PC-3 (cell line): Measurements from ENCODE around the gene EMD. TPM values are rescaled to one million over a fixed set of nuclear protein-coding genes. Genes with fewer than 3 reads are reported as not detected.
A peak's percentile ranks its signal among the peaks of the same experiment; 100 is the strongest.

Experiments used
- ATAC-seq: fragments of 200-7000 bp; cut with Tn5 transposase; 2 replicates; pipeline ENCODE4 v1.9.1; 2020; ENCODE audit warnings: mild to moderate bottlenecking, moderate library complexity
- Bru-seq: library from RNA; stranded (reverse); fragments of 400-500 nt; gene quantifications from one replicate; lab custom pipeline; 2021; lab: Mats Ljungman, UMichigan
- BruChase-seq, 2 experiments: library from RNA; stranded (reverse); fragments of 400-500 nt; gene quantifications; one replicate each; lab custom pipeline; 2021; lab: Mats Ljungman, UMichigan
- BruUV-seq: library from RNA; stranded (reverse); fragments of 400-500 nt; replicated peaks from 2 replicates; lab custom pipeline; 2021; lab: Mats Ljungman, UMichigan
- CTCF ChIA-PET: fragments of 300-600 bp; sonication (Branson Sonifier 250); formaldehyde crosslinking; loops from one replicate; lab custom pipeline; 2022; ENCODE audit warnings: antibody characterized with exemption; lab: Charles Lee
- POLR2A ChIA-PET: fragments of 300-600 bp; sonication (Branson Sonifier 250); formaldehyde crosslinking; loops from one replicate; lab custom pipeline; 2022; ENCODE audit warnings: antibody characterized with exemption; ENCODE audit not compliant: unreplicated experiment; lab: Charles Lee
- DNase-seq: peaks from one replicate; pipeline ENCODE4 v3.0.0-alpha.2; 2015
- H2AFZ ChIP-seq: fragments of 300-600 bp; sonication (generic); 2 replicates; pipeline ENCODE4 v1.6.0; 2016; ENCODE audit warnings: antibody characterized with exemption, low read length
- H3F3A ChIP-seq: fragments of 300-600 bp; sonication (generic); one replicate; pipeline ENCODE4 v1.6.0; 2017; ENCODE audit warnings: antibody characterized with exemption, low read length, control low read depth, mild to moderate bottlenecking; ENCODE audit not compliant: unreplicated experiment
- H3K27ac ChIP-seq: fragments of 300-600 bp; sonication (generic); 2 replicates; pipeline ENCODE4 v1.5.1; 2016; ENCODE audit warnings: mild to moderate bottlenecking, low read length
- H3K27me3 ChIP-seq: fragments of 300-600 bp; sonication (generic); 2 replicates; pipeline ENCODE4 v1.6.1; 2016; ENCODE audit warnings: low read length, mixed read lengths
- H3K36me3 ChIP-seq: fragments of 300-600 bp; sonication (generic); 2 replicates; pipeline ENCODE4 v1.6.1; 2016; ENCODE audit warnings: low read depth, mixed run types, low read length, mixed read lengths
- H3K4me1 ChIP-seq: fragments of 300-600 bp; sonication (generic); 2 replicates; pipeline ENCODE4 v1.5.1; 2016; ENCODE audit warnings: low read length; ENCODE audit not compliant: insufficient read depth
- H3K4me2 ChIP-seq: fragments of 300-600 bp; sonication (generic); 2 replicates; pipeline ENCODE4 v1.6.0; 2016; ENCODE audit warnings: low read length
- H3K4me3 ChIP-seq: fragments of 300-600 bp; sonication (generic); 2 replicates; pipeline ENCODE4 v1.5.1; 2016; ENCODE audit warnings: mild to moderate bottlenecking, low read length, mixed read lengths
- H3K79me2 ChIP-seq: fragments of 300-600 bp; sonication (generic); 2 replicates; pipeline ENCODE4 v1.6.1; 2017; ENCODE audit warnings: low read length, mixed read lengths
- H3K9ac ChIP-seq: fragments of 300-600 bp; sonication (generic); 2 replicates; pipeline ENCODE4 v1.6.0; 2016; ENCODE audit warnings: mild to moderate bottlenecking, low read length
- H3K9me2 ChIP-seq: fragments of 300-600 bp; sonication (generic); replicated peaks from 2 replicates; pipeline ENCODE4 v1.6.1; 2016; ENCODE audit warnings: mixed run types, low read length, mixed read lengths
- H3K9me3 ChIP-seq: fragments of 300-600 bp; sonication (generic); 2 replicates; pipeline ENCODE4 v1.6.1; 2016; ENCODE audit warnings: low read length, mixed read lengths
- H4K20me1 ChIP-seq: fragments of 300-600 bp; sonication (generic); 2 replicates; pipeline ENCODE4 v1.6.1; 2016; ENCODE audit warnings: low read length, mixed read lengths
- CTCF ChIP-seq: fragments of 300-600 bp; sonication (generic); conservative IDR thresholded peaks from 2 replicates; pipeline ENCODE4 v1.5.1; 2017; ENCODE audit warnings: antibody characterized with exemption, low read depth, mild to moderate bottlenecking, low read length
- EZH2 ChIP-seq: fragments of 300-600 bp; sonication (generic); IDR thresholded peaks from one replicate; pipeline ENCODE4 v1.6.1; 2017; ENCODE audit warnings: antibody characterized with exemption, mild to moderate bottlenecking, low read length; ENCODE audit not compliant: unreplicated experiment
- EZH2phosphoT487 ChIP-seq: fragments of 300-600 bp; sonication (generic); IDR thresholded peaks from 2 replicates; pipeline ENCODE4 v1.6.1; 2018; ENCODE audit warnings: mild to moderate bottlenecking, antibody characterized with exemption, low read length, borderline replicate concordance
- intact Hi-C: fragments of 100-400 bp; cut with micrococcal nuclease; formaldehyde crosslinking; loops from 2 replicates; pipeline ENCODE4 v1.9.0; 2023
- long read RNA-seq: library from polyadenylated mRNA; unstranded; transcript quantifications from one replicate; pipeline ENCODE4 v2.0.0, GENCODE V29; 2021; ENCODE audit not compliant: unreplicated experiment
- total RNA-seq: library from RNA; depleted of rRNA; stranded (reverse); fragments of >200 nt; gene quantifications from 2 replicates; pipeline ENCODE4 v1.2.3, GENCODE V29; 2014; rRNA removed

EMD gene
- total RNA-seq (46.8 and 49.0 TPM in 2 replicates), Bru-seq, nascent RNA (percentile 83 among the genes with signal in this experiment), BruChase-seq, experiment 1, labeled RNA remaining after a 6-hour chase (percentile 95 among the genes with signal in this experiment), BruChase-seq, experiment 2, labeled RNA remaining after a 2-hour chase (percentile 90 among the genes with signal in this experiment)
- long read RNA-seq, transcript EMD-202 (6 exons, 1,379 nt) = major isoform, 40 of 56 reads
- long read RNA-seq, partial matches to known transcripts = 0 of 56 reads
- long read RNA-seq, other reads (novel, unspliced or antisense) = 15 of 56 reads

GRCh38 chrX:154378799-154379568, at the start of gene EMD:
TSS of gene EMD (plus strand) at chrX:154379295. CDS start at chrX:154379485, 190 bp downstream.
- peak; percentile 57; the same call in 1 of the 2 replicates for TF ChIP-seq EZH2phosphoT487
- no peak for TF ChIP-seq CTCF
- TF ChIP-seq EZH2 = no peak
- POLR2A ChIA-PET = interaction anchor here (0.5 to 0.7 kb wide), 4 partner anchors 10 to 74 kb away, joined by 3 to 13 read pairs (median 6); no protein-coding TSS in a partner anchor
- Histone ChIP-seq H3K4me3 (peak within 1 kb of the TSS; percentile 95), H3K9ac (peak within 1 kb of the TSS; percentile 98), H3K4me2 (peak within 1 kb of the TSS; percentile 98), H3F3A (no peaks in the 10 kb centered on the region), H3K36me3 (no peaks in the 10 kb centered on the region; the same call in 1 of the 2 replicates), H3K9me2 (no peaks in the 10 kb centered on the region), H3K79me2 (peaks cover 42% of the 10 kb centered on the region), H3K4me1 (peaks cover 21% of the 10 kb centered on the region), H3K27me3 (no peaks in the 10 kb centered on the region), H3K9me3 (no peaks in the 10 kb centered on the region), H3K27ac (peak within 1 kb of the TSS; percentile 82), H4K20me1 (peaks cover 5% of the 10 kb centered on the region; the same call in 1 of the 2 replicates), H2AFZ (peak within 1 kb of the TSS; percentile 74)
- DNase-seq (peak; percentile 98), ATAC-seq (peak; percentile 78)
- no TSS peak for BruUV-seq
- CTCF ChIA-PET = no interaction called here
- intact Hi-C loops = loop anchor here (10.0 kb wide), 1 partner anchor 404 kb away; the partner anchor contains the start of genes HCFC1 and TMEM187

- H3K4me2 ChIP-seq = no peak overlapping the region
- H2AFZ ChIP-seq = no peak overlapping the region
- intact Hi-C loops = no loop called here
- H3K4me3 ChIP-seq = no peak overlapping the region
- TF ChIP-seq EZH2phosphoT487 = no peak
- TF ChIP-seq CTCF = no peak
- no peak for TF ChIP-seq EZH2
- ChIA-PET POLR2A (no interaction called here), CTCF (no interaction called here)
- H3F3A ChIP-seq = no peaks in the 10 kb centered on the region
- no peaks in the 10 kb centered on the region for H3K36me3 ChIP-seq
- BruUV-seq = no TSS peak
- H4K20me1 ChIP-seq = no peaks in the 10 kb centered on the region
- H3K4me1 ChIP-seq = no peaks in the 10 kb centered on the region
- H3K27me3 ChIP-seq = no peaks in the 10 kb centered on the region
- no peaks in the 10 kb centered on the region for H3K9me3 ChIP-seq
- no peaks in the 10 kb centered on the region for H3K9me2 ChIP-seq
- ATAC-seq (no peak), DNase-seq (no peak)
- no peaks in the 10 kb centered on the region for H3K79me2 ChIP-seq
- H3K9ac ChIP-seq = no peak overlapping the region
- H3K27ac ChIP-seq = no peak overlapping the region
These were observed 46.5 kb upstream of the EMD start for GRCh38 chrX:154332561-154332960.
